WTC11 (cell line): Measurements from ENCODE around the gene ATG9B. TPM values are rescaled to one million over a fixed set of nuclear protein-coding genes. Genes with fewer than 3 reads are reported as not detected.

Experiments used
- ATAC-seq: fragments of 200-7000 bp; cut with Tn5 transposase; 2 replicates; pipeline ENCODE4 v1.10.0; 2021; ENCODE audit warnings: mild to moderate bottlenecking, moderate library complexity
- CTCF ChIA-PET: fragments of 300-600 bp; sonication (Branson Sonifier 250); formaldehyde crosslinking; loops from one replicate; lab custom pipeline; 2021; ENCODE audit warnings: antibody characterized with exemption; lab: Charles Lee
- POLR2A ChIA-PET: fragments of 350-600 bp; sonication (Branson Sonifier 250); formaldehyde crosslinking; loops from one replicate; lab custom pipeline; 2021; ENCODE audit warnings: antibody characterized with exemption; lab: Charles Lee
- DNase-seq: peaks from one replicate; pipeline ENCODE4 v3.0.0; 2021; ENCODE audit warnings: low spot score
- H3K27ac Mint-ChIP-seq: 2 replicates; pipeline ENCODE4 v1.8.0; 2021; ENCODE audit warnings: mixed read lengths
- H3K27me3 Mint-ChIP-seq: 2 replicates; pipeline ENCODE4 v1.8.0; 2021; ENCODE audit warnings: low read depth, mild to moderate bottlenecking, moderate library complexity, mixed read lengths
- H3K36me3 Mint-ChIP-seq: 2 replicates; pipeline ENCODE4 v1.8.0; 2021; ENCODE audit warnings: mixed read lengths
- H3K4me1 Mint-ChIP-seq: 2 replicates; pipeline ENCODE4 v1.8.0; 2022; ENCODE audit warnings: mixed read lengths
- H3K4me3 Mint-ChIP-seq: 2 replicates; pipeline ENCODE4 v1.8.0; 2021; ENCODE audit warnings: mild to moderate bottlenecking, moderate library complexity, mixed read lengths
- H3K9me3 Mint-ChIP-seq: 2 replicates; pipeline ENCODE4 v1.8.0; 2021; ENCODE audit warnings: mixed read lengths
- CDX4 ChIP-seq: fragments of 250-450 bp; sonication (Bioruptor Pico); IDR thresholded peaks from 2 replicates; pipeline ENCODE4 v1.9.0; 2021; ENCODE audit warnings: moderate library complexity, mild to moderate bottlenecking, inconsistent platforms, borderline replicate concordance
- GTF2I ChIP-seq: fragments of 250-450 bp; sonication (Bioruptor Pico); conservative IDR thresholded peaks from 2 replicates; pipeline ENCODE4 v1.4.0; 2021; ENCODE audit warnings: mild to moderate bottlenecking
- HMGA2 ChIP-seq: fragments of 250-450 bp; sonication (Bioruptor Pico); IDR thresholded peaks from 2 replicates; pipeline ENCODE4 v1.4.0; 2021; ENCODE audit warnings: mild to moderate bottlenecking, moderate library complexity
- NR1H2 ChIP-seq: sonication (generic); formaldehyde crosslinking; IDR thresholded peaks from 2 replicates; pipeline ENCODE4 v1.9.0; 2021; ENCODE audit warnings: mild to moderate bottlenecking, moderate library complexity, missing genetic modification reagents
- PRDM15 ChIP-seq: sonication (generic); formaldehyde crosslinking; IDR thresholded peaks from 2 replicates; pipeline ENCODE4 v1.8.0; 2022; ENCODE audit warnings: missing genetic modification reagents
- SMAD3 ChIP-seq: sonication (generic); formaldehyde crosslinking; IDR thresholded peaks from 2 replicates; pipeline ENCODE4 v1.8.0; 2022; ENCODE audit warnings: missing genetic modification reagents, mild to moderate bottlenecking, borderline replicate concordance
- STAT6 ChIP-seq: sonication (generic); formaldehyde crosslinking; conservative IDR thresholded peaks from 2 replicates; pipeline ENCODE4 v1.8.1; 2023; ENCODE audit warnings: mild to moderate bottlenecking, low read depth, missing genetic modification reagents, moderate library complexity
- TCF7 ChIP-seq: sonication (generic); formaldehyde crosslinking; IDR thresholded peaks from 2 replicates; pipeline ENCODE4 v1.8.0; 2022; ENCODE audit warnings: mild to moderate bottlenecking, low read depth, missing genetic modification reagents, moderate library complexity
- USF1 ChIP-seq: sonication (generic); formaldehyde crosslinking; IDR thresholded peaks from 2 replicates; pipeline ENCODE4 v1.8.0; 2022; ENCODE audit warnings: mild to moderate bottlenecking, missing genetic modification reagents
- ZNF219 ChIP-seq: sonication (generic); formaldehyde crosslinking; IDR thresholded peaks from 2 replicates; pipeline ENCODE4 v1.8.0; 2023; ENCODE audit warnings: missing genetic modification reagents, mild to moderate bottlenecking, borderline replicate concordance
- ZNF263 ChIP-seq: sonication (generic); formaldehyde crosslinking; IDR thresholded peaks from 2 replicates; pipeline ENCODE4 v1.8.1; 2022; ENCODE audit warnings: low read depth, mild to moderate bottlenecking, moderate library complexity, missing genetic modification reagents
- ZNF671 ChIP-seq: fragments of 250-450 bp; sonication (Bioruptor Pico); IDR thresholded peaks from 2 replicates; pipeline ENCODE4 v1.8.0; 2021; ENCODE audit warnings: mild to moderate bottlenecking
- total RNA-seq: library from RNA; stranded (reverse); gene quantifications from 3 replicates; pipeline ENCODE4 v1.2.3, GENCODE V29; 2021
- TF ChIP-seq, protein P1 (sequence below): fragments of 250-450 bp; sonication (Bioruptor Pico); IDR thresholded peaks from 2 replicates; pipeline ENCODE4 v2.1.2; 2022; ENCODE audit warnings: mild to moderate bottlenecking, moderate library complexity
- TF ChIP-seq, protein P2 (sequence below): sonication (generic); formaldehyde crosslinking; conservative IDR thresholded peaks from 2 replicates; pipeline ENCODE4 v1.8.1; 2022; ENCODE audit warnings: mild to moderate bottlenecking, missing genetic modification reagents
- TF ChIP-seq, protein P3 (sequence below): sonication (generic); formaldehyde crosslinking; IDR thresholded peaks from 2 replicates; pipeline ENCODE4 v1.8.0; 2022; ENCODE audit warnings: mild to moderate bottlenecking, missing genetic modification reagents
- TF ChIP-seq, protein P4 (sequence below): sonication (generic); formaldehyde crosslinking; IDR thresholded peaks from 2 replicates; pipeline ENCODE4 v1.8.1; 2023; ENCODE audit warnings: mild to moderate bottlenecking, moderate library complexity, missing genetic modification reagents

The ATG9B gene
- total RNA-seq, 1 experiment from 2014 or later = 2.4 TPM

DNA sequence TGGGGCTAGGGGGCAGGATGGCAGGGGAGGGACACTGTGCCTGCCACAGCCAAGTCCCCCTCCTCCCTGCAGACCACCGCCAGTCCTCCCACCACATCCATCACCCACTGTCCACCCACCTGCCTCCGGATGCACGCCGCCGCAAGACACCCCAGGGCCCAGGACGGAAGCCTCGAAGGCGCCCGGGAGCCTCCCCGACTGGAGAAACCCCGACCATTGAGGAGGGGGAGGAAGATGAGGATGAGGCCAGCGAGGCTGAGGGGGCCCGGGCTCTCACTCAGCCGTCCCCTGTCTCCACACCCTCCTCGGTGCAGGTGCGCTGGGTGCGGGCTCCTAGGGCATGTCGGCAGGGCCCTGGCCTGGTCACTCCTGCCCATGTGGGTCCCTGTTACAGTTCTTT lies 40.2 kb upstream of the ATG9B start:
- DNase-seq (no peak), ATAC-seq (no peak)
- ChIA-PET POLR2A (interaction anchor here (1.7 kb wide), 1 partner anchor 12 kb away, joined by 6 read pairs; no protein-coding TSS in a partner anchor), CTCF (interaction anchor here (2.6 kb wide), 1 partner anchor 51 kb away, joined by 11 read pairs; no protein-coding TSS in a partner anchor)
- Mint-ChIP-seq H3K4me3 (no peak overlapping the region), H3K9me3 (no peaks in the 10 kb centered on the region), H3K27me3 (peaks cover 2% of the 10 kb centered on the region; the same call in 1 of the 2 replicates), H3K36me3 (peaks cover 26% of the 10 kb centered on the region), H3K4me1 (peaks cover 31% of the 10 kb centered on the region), H3K27ac (no peak overlapping the region)
- TF ChIP-seq HMGA2 = no peak
- TF ChIP-seq GTF2I (CRISPR knock-in tag) = no peak
- no peak for TF ChIP-seq ZNF671
- TF ChIP-seq USF1 (CRISPR knock-in tag) = no peak
- TF ChIP-seq, protein P1, sequence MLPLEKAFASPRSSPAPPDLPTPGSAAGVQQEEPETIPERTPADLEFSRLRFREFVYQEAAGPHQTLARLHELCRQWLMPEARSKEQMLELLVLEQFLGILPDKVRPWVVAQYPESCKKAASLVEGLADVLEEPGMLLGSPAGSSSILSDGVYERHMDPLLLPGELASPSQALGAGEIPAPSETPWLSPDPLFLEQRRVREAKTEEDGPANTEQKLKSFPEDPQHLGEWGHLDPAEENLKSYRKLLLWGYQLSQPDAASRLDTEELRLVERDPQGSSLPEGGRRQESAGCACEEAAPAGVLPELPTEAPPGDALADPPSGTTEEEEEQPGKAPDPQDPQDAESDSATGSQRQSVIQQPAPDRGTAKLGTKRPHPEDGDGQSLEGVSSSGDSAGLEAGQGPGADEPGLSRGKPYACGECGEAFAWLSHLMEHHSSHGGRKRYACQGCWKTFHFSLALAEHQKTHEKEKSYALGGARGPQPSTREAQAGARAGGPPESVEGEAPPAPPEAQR = no peak
- no peak for TF ChIP-seq CDX4
- no peak for TF ChIP-seq SMAD3 (CRISPR knock-in tag)
- TF ChIP-seq ZNF263 = no peak
- TF ChIP-seq, protein P2, sequence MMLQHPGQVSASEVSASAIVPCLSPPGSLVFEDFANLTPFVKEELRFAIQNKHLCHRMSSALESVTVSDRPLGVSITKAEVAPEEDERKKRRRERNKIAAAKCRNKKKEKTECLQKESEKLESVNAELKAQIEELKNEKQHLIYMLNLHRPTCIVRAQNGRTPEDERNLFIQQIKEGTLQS (CRISPR knock-in tag) = no peak

DNA sequence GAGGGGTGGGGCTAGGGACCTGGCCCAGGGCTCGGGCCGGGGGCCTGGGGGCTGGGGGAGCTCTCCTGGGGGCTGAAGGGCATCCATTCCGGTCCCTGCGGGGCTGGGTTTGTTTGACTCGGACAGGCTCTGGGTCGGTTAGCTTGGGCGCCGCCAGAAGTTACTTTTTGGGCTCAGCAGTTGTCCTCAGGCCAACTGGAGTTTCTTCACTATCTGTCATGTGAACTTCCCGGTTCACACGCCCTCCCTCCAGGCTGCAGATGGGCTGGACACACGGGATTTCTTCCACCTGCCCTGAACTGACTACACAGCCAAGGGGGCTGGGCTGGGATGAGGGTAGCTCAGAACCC lies 38.9 kb upstream of the ATG9B start:
- peaks cover 2% of the 10 kb centered on the region; the same call in 1 of the 2 replicates for H3K27me3 Mint-ChIP-seq
- DNase-seq = peak; percentile 24
- POLR2A ChIA-PET = interaction anchor here (0.6 to 2.3 kb wide), 11 partner anchors 12 to 1528 kb away, joined by 3 to 13 read pairs (median 8); partner anchors contain the start of genes ABCB8, ABCF2, FASTK and TMUB1
- CTCF ChIA-PET = interaction anchor here (0.6 to 2.6 kb wide), 28 partner anchors 12 to 181 kb away, joined by 3 to 36 read pairs (median 6); partner anchors contain the start of genes ABCB8, FASTK and H2BK1
- H3K4me3 Mint-ChIP-seq = peak overlapping the region; percentile 64
- no peak for ATAC-seq
- H3K4me1 Mint-ChIP-seq = peaks cover 37% of the 10 kb centered on the region
- H3K27ac Mint-ChIP-seq = no peak overlapping the region
- peaks cover 19% of the 10 kb centered on the region for H3K36me3 Mint-ChIP-seq
- TF ChIP-seq, protein P3, sequence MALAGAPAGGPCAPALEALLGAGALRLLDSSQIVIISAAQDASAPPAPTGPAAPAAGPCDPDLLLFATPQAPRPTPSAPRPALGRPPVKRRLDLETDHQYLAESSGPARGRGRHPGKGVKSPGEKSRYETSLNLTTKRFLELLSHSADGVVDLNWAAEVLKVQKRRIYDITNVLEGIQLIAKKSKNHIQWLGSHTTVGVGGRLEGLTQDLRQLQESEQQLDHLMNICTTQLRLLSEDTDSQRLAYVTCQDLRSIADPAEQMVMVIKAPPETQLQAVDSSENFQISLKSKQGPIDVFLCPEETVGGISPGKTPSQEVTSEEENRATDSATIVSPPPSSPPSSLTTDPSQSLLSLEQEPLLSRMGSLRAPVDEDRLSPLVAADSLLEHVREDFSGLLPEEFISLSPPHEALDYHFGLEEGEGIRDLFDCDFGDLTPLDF (CRISPR knock-in tag) = no peak
- TF ChIP-seq, protein P4, sequence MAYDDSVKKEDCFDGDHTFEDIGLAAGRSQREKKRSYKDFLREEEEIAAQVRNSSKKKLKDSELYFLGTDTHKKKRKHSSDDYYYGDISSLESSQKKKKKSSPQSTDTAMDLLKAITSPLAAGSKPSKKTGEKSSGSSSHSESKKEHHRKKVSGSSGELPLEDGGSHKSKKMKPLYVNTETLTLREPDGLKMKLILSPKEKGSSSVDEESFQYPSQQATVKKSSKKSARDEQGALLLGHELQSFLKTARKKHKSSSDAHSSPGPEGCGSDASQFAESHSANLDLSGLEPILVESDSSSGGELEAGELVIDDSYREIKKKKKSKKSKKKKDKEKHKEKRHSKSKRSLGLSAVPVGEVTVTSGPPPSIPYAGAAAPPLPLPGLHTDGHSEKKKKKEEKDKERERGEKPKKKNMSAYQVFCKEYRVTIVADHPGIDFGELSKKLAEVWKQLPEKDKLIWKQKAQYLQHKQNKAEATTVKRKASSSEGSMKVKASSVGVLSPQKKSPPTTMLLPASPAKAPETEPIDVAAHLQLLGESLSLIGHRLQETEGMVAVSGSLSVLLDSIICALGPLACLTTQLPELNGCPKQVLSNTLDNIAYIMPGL = 0 out of 2 replicates have a peak, but pooled peaks have one; percentile 8
- no peak for TF ChIP-seq NR1H2
- TF ChIP-seq, all 79 proteins: peak for 1
- no peaks in the 10 kb centered on the region for H3K9me3 Mint-ChIP-seq

- ATAC-seq = peak; percentile 56
- Mint-ChIP-seq H3K36me3 (peaks cover 14% of the 10 kb centered on the region), H3K27ac (no peak overlapping the region), H3K4me3 (peak overlapping the region; percentile 83), H3K9me3 (no peaks in the 10 kb centered on the region), H3K27me3 (peaks cover 2% of the 10 kb centered on the region; the same call in 1 of the 2 replicates), H3K4me1 (peaks cover 31% of the 10 kb centered on the region)
- DNase-seq = peak; percentile 94
- ChIA-PET CTCF (interaction anchor here (0.5 to 2.6 kb wide), 37 partner anchors 11 to 182 kb away, joined by 3 to 36 read pairs (median 5); partner anchors contain the start of genes ABCB8, FASTK and H2BK1), POLR2A (interaction anchor here (0.6 to 2.3 kb wide), 11 partner anchors 12 to 1527 kb away, joined by 3 to 13 read pairs (median 8); partner anchors contain the start of genes ABCB8, ABCF2, FASTK and TMUB1)
- TF ChIP-seq STAT6 = no peak
- no peak for TF ChIP-seq ZNF219 (CRISPR knock-in tag)
- no peak for TF ChIP-seq PRDM15 (CRISPR knock-in tag)
- TF ChIP-seq, protein P2 (CRISPR knock-in tag) = no peak
- no peak for TF ChIP-seq TCF7 (CRISPR knock-in tag)
These were observed 38.3 kb upstream of the ATG9B start for GRCh38 chr7:151062399-151063211.
